NCI-H2029 (cell line): Measurements from ENCODE around the gene BST1.

ENCODE experiments used
- DNase-seq: peaks from one replicate; lab custom pipeline; 2025; lab: John Stamatoyannopoulos, UW

The BST1 gene

DNA sequence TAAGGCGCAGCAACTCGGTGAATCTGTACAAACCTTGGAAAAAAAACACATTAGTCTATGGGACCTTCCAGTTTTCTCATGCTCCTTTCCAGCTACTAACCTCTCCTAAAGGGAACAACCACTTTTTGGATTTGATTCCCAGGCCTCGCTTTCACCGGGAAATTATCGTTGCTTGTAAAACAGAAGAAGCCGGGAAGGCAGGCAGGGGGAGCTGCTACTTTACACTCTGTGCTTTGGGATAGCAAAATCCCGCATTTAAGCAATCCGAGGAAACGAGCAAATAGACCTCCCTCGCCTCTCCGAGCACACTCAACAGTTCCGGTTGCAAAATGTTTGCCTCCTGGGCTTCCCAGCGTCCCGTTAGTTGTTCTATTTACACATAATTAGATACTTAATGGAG lies 76.4 kb downstream of the BST1 start:
- no peak for DNase-seq

DNA sequence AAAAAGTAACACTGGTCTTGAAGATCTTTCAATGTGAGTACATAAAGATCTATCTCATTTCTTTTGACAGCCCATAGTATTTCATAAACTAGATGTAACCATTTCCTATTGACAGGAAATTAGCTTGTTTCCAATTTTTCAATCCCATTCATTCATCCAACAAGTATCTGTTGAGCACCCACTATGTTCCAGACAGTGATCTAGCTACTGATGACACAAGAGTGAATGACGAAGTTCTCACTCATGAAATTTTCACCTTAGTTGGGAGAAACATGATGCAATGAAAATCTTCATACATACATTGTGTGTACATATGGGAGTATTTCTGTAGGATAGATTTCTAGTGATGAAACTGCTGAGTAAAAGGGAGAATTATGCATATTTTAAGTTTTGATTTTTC lies 76.9 kb downstream of the BST1 start:
- DNase-seq = no peak

DNA sequence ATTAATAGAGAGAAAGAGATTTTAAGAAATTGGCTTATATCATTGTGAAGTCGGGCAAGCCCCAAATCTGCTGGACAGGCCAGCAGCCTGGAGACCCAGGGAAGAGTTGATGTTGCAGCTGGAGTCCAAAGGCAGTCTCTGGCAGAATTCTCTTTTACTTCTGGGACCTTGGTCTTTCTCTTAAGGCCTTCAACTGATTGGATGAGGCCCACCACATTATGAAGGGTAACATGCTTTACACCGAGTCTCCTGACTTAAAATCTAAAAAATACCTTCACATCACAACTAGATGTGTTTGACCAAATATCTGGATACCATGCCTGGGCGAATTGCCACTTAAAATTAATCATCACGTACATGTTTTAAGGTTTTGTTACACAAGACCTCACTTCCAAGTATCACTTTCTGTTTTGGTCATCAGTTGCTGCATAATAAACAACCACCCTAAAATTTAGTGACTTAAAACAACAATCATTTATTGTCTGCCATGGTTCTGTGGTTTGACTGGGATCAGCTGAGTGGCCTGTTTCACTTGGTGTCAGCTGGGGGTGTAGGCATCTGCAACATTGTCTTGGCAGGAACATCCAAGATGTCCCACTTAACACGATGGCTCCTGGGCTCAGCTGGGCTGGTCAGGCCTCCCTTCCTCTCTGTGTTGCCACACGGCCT lies 78.7 kb downstream of the BST1 start:
- DNase-seq = no peak
